NT2/D1 (cell line): ENCODE results near the gene ABHD12.

ENCODE experiments used
- DNase-seq: peaks from one replicate; pipeline ENCODE4 v3.0.0-alpha.2; 2011; ENCODE audit warnings: low read depth, low spot score
- H3K27me3 ChIP-seq: 2 replicates; pipeline ENCODE4 v1.6.0; 2011; ENCODE audit warnings: mild to moderate bottlenecking; ENCODE audit not compliant: insufficient read length, insufficient read depth
- H3K36me3 ChIP-seq: 2 replicates; pipeline ENCODE4 v1.6.1; 2011; ENCODE audit warnings: mild to moderate bottlenecking, low read length, mixed read lengths; ENCODE audit not compliant: insufficient read depth, insufficient read length
- H3K4me1 ChIP-seq: 2 replicates; pipeline ENCODE4 v1.5.1; 2011; ENCODE audit not compliant: insufficient read depth, insufficient read length
- H3K4me3 ChIP-seq: 2 replicates; pipeline ENCODE4 v1.5.1; 2011; ENCODE audit warnings: low read depth; ENCODE audit not compliant: insufficient read length
- H3K9ac ChIP-seq: 2 replicates; pipeline ENCODE4 v1.6.0; 2011; ENCODE audit warnings: low read depth; ENCODE audit not compliant: insufficient read length
- H3K9me3 ChIP-seq: 2 replicates; pipeline ENCODE4 v1.5.1; 2011; ENCODE audit warnings: mild to moderate bottlenecking, low read length; ENCODE audit not compliant: insufficient read depth
- SUZ12 ChIP-seq: IDR thresholded peaks from 2 replicates; pipeline ENCODE4 v1.6.1; 2011; ENCODE audit not compliant: insufficient read length, insufficient read depth; ENCODE audit errors: extremely low read depth
- YY1 ChIP-seq: IDR thresholded peaks from 2 replicates; pipeline ENCODE4 v1.6.1; 2011; ENCODE audit not compliant: insufficient read length, insufficient read depth
- ZNF274 ChIP-seq: IDR thresholded peaks from 2 replicates; pipeline ENCODE4 v1.6.1; 2011; ENCODE audit warnings: mild to moderate bottlenecking, low read depth, low read length

ABHD12 gene

DNA sequence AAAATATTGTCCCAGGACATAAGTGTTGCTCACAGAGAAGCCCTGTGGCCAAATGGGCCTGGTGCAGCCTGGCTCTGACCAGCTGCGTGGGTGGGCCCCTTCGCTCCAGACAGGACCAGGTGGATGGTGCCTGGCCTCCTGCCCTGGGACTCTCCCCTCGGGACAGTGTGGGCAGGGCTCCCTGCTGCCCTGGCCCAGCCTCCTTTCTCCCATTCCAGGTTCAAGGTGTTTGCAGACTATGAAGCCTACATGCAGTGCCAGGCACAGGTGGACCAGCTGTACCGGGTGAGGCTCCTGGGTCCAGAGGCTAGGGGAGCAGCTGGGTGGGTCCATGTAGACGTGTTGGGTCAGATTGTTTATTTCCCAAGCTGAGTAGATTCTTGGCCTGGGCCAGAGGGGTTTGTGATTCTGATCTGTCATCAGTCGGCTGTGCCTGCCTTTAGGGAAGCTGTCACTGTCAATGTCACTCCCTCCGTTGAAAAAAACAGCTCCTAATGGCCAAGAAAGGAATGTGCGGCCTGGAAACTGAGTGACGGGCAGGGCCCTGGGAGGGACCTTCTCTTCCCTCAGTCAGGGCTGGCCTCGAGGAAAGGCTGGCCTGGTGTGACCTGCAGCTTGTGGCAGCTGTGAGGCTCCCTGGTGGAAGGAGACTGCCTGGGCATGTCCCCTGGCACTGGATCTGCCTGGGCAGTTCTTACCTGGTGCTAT is 95.1 kb downstream of the ABHD12 start:
- H3K4me3 ChIP-seq: no peak overlapping the region
- no peak overlapping the region for H3K9ac ChIP-seq
- DNase-seq: no peak
- peaks cover 79% of the 10 kb centered on the region for H3K36me3 ChIP-seq
- H3K9me3 ChIP-seq: no peaks in the 10 kb centered on the region
- no peaks in the 10 kb centered on the region for H3K27me3 ChIP-seq
- no peak for TF ChIP-seq ZNF274
- TF ChIP-seq YY1: no peak
- TF ChIP-seq SUZ12: no peak
- H3K4me1 ChIP-seq: peaks cover 2% of the 10 kb centered on the region

DNA sequence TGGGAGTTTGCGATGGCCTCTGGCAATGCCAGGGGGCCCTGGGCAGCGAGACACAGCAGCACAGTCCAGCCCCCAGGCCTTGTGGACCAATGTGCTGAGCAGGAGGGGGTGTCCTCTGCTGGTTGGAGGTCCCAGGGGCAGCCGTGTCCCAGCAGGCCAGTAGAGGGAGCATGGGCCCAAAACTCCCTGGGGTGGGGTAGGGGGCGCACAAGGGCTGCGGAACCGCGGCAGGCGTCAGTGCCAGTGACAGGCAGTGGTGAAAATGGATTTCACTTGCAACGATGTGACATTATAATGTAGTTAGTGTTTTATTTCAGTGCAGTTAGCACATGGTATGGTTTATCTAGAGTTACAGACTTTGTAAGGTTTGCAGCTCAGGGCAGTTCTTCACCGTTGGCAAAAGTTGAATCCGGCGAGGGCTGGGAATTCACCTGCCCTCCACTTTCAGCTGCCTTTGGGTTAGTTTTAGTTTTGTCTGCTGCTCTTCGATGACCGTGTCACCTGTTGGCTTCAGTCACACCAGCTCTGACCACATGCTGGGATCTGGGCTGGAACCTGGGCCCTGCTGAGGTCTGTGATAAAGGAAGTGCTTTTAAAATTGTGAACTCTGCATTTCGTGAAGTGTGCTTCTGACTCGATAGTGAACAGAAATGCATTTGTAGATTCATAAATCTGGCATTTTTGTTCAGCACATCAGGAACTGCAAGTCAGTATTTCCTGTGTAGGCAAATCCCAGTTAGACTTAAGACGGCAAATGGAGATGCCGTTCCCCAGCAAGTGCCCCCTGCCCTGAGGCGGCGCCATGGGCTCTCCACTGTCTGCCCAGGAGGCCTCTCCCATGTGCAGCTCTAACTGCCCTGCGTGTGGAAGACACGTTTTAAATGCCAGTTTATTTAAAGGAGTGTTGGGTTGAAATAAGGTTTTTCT is 95.9 kb downstream of the ABHD12 start:
- peak; percentile 42 for DNase-seq
- H3K4me1 ChIP-seq: peaks cover 2% of the 10 kb centered on the region
- TF ChIP-seq ZNF274: no peak
- TF ChIP-seq YY1: no peak
- no peak for TF ChIP-seq SUZ12

DNA sequence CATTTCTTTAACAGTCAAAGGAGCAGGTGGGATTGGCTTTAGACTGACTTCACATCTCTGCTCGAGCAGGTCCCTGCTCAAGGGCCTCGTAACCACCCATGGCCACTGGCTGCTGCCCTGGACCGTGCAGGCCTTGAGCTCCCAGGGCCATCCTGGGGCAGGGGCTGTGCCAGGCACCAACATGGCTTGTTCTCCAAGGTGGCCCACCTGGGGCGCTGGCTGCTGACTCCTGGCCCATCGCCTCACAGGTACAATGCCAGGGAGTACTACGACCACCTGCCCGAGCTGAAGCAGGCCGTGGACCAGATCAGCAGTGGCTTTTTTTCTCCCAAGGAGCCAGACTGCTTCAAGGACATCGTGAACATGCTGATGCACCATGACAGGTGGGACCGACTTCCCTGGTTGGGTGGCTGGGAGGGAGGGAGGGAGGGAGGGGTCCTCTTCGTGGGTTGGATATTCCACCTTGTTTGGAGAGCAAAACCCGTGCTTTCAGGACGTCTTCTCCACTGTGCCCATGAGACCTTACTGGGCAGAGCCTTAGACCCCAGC is 96.7 kb downstream of the ABHD12 start:
- Histone ChIP-seq H3K36me3 (peaks cover 88% of the 10 kb centered on the region), H3K9me3 (no peaks in the 10 kb centered on the region), H3K27me3 (no peaks in the 10 kb centered on the region), H3K9ac (no peak overlapping the region), H3K4me3 (no peak overlapping the region), H3K4me1 (peaks cover 2% of the 10 kb centered on the region)
- no peak for TF ChIP-seq ZNF274
- TF ChIP-seq YY1: no peak
- no peak for TF ChIP-seq SUZ12
- DNase-seq: no peak

More for the DNA sequence above, 95.9 kb downstream of the ABHD12 start:
- Histone ChIP-seq H3K36me3 (peaks cover 83% of the 10 kb centered on the region), H3K9ac (no peak overlapping the region), H3K4me3 (no peak overlapping the region), H3K9me3 (no peaks in the 10 kb centered on the region), H3K27me3 (no peaks in the 10 kb centered on the region)

DNA sequence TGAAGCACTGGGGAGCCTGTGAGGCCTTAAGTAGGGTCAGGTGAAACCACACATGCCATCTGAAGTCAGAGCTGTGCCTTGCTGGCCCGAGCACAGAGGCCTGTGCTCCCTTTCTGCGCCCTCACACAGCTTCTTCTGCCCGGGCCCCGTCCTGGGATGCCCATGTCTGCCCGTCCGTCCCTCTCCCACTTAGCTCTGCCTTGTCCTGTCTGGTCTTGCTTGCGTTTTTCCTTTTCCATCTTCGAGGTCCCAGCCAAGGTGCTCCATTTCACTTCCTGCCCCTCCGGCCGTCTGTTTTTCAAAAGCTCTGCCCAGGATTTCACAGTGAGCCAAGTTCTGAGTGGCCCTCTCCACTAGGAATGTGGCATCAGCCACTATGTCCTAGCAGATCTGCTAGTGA is 97.1 kb downstream of the ABHD12 start:
- no peak overlapping the region for H3K9ac ChIP-seq
- no peaks in the 10 kb centered on the region for H3K27me3 ChIP-seq
- no peak overlapping the region for H3K4me3 ChIP-seq
- DNase-seq: no peak
- TF ChIP-seq ZNF274 (no peak), SUZ12 (no peak), YY1 (no peak)
- peaks cover 2% of the 10 kb centered on the region for H3K4me1 ChIP-seq
- no peaks in the 10 kb centered on the region for H3K9me3 ChIP-seq
- H3K36me3 ChIP-seq: peaks cover 91% of the 10 kb centered on the region

DNA sequence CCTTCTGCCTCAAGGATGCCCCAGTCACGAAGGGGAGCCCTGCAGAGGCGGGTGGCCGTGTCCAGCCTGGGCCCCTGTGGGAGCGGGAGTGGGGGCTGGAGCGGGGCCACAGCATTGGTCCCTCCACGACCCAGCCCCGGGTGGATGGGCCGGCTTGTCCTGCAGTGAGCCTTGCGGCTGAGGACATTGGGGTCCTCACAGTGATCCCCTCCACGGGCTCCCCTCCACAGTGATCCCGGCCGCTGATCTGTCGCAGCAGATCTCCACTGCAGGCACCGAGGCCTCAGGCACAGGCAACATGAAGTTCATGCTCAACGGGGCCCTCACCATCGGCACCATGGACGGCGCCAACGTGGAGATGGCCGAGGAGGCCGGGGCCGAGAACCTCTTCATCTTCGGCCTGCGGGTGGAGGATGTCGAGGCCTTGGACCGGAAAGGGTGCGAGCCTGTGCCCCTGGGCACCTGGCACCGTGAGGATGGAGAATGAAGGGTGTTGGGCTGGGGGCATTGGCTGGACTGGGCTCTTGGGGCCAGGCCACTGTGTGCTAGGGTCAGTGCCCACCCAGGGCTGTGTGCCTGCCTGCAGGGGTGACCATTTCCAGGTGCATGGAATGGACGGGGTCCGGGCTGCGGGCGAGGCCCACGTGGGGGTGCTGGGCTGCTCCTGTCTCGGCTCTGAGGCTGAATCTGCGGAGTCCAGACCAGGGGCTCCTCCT is 98.3 kb downstream of the ABHD12 start:
- Histone ChIP-seq H3K9ac (no peak overlapping the region), H3K9me3 (no peaks in the 10 kb centered on the region), H3K36me3 (peaks cover 94% of the 10 kb centered on the region), H3K4me3 (no peak overlapping the region), H3K27me3 (no peaks in the 10 kb centered on the region), H3K4me1 (peaks cover 2% of the 10 kb centered on the region)
- TF ChIP-seq ZNF274: no peak
- TF ChIP-seq YY1: no peak
- no peak for TF ChIP-seq SUZ12
- DNase-seq: no peak

DNA sequence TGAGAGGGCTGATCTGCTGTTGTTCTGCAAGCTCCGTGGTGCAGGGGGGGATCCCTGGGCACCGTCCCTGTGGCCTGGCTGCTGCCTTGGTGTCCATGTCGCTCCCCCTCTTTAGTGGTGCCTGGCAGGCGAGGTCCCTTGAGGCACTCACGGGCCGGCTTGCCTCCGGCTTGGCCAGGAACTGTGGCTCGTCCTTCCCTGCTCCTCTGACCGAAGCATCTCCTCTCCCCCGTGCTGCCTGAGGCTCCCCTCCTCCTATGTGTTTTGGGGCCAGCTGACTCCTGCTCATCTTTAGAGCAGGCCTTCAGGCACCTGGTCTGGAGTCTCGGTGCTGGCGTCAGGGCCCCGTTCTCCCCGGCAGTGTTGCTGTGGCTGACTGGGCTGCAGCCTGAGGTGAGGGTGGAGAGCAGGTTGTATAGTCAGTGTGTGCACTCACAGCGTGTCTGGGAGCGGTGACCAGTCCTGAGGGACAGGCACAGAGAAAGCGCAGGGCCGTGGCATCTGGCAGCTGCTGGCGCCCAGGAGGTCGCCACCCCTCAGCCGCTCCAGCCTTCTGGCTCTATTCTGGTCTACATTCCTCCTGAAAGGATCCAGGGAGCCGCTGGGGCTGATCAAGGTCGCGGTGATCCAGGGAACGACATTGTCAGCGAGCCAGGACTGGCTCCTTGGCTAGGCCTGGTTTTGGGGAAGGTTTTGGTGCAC is 99.1 kb downstream of the ABHD12 start:
- Histone ChIP-seq H3K4me1 (peaks cover 2% of the 10 kb centered on the region), H3K27me3 (no peaks in the 10 kb centered on the region), H3K9me3 (no peaks in the 10 kb centered on the region), H3K9ac (no peak overlapping the region), H3K4me3 (no peak overlapping the region), H3K36me3 (peaks cover 94% of the 10 kb centered on the region)
- DNase-seq: no peak
- TF ChIP-seq SUZ12 (no peak), YY1 (no peak), ZNF274 (no peak)
